CD4-positive, alpha-beta T cell treated with Interleukin-10 for 1 hour (primary cell): ENCODE data around the gene MAP4.
A peak's percentile ranks its signal among the peaks of the same experiment; 100 is the strongest.

Source experiments
- DNase-seq: peaks from one replicate; pipeline ENCODE4 v3.0.0-alpha.2; 2020

Gene MAP4

GRCh38 chr3:47961815-47962606, 54.2 kb downstream of the MAP4 start:
- peak; percentile 55 for DNase-seq

- no peak for DNase-seq
These were observed 55.2 kb downstream of the MAP4 start for GRCh38 chr3:47961036-47961435.

- no peak for DNase-seq
These were observed 59.7 kb downstream of the MAP4 start for GRCh38 chr3:47956521-47956920.

GRCh38 chr3:47954567-47954966, 61.6 kb downstream of the MAP4 start:
- no peak for DNase-seq

- DNase-seq: no peak
These were observed 65.6 kb downstream of the MAP4 start for GRCh38 chr3:47950453-47951169.

GRCh38 chr3:47949979-47950378, 66.2 kb downstream of the MAP4 start:
- DNase-seq: no peak

- DNase-seq: no peak
These were observed 76.0 kb downstream of the MAP4 start for GRCh38 chr3:47940232-47940631.

- no peak for DNase-seq
These were observed 83.8 kb downstream of the MAP4 start for GRCh38 chr3:47932421-47932820.

GRCh38 chr3:47930979-47931378, 85.2 kb downstream of the MAP4 start:
- no peak for DNase-seq

GRCh38 chr3:47916696-47917095, 99.5 kb downstream of the MAP4 start:
- DNase-seq: no peak

- DNase-seq: no peak
These were observed 100.0 kb downstream of the MAP4 start for GRCh38 chr3:47916201-47916600.

- DNase-seq: no peak
These were observed 104.2 kb downstream of the MAP4 start for GRCh38 chr3:47912006-47912504.

- no peak for DNase-seq
These were observed 105.3 kb downstream of the MAP4 start for GRCh38 chr3:47910777-47911440.

- DNase-seq: no peak
These were observed 106.0 kb downstream of the MAP4 start for GRCh38 chr3:47910233-47910632.

GRCh38 chr3:47909607-47910006, 106.6 kb downstream of the MAP4 start:
- no peak for DNase-seq

- DNase-seq: no peak
These were observed 107.5 kb downstream of the MAP4 start for GRCh38 chr3:47908744-47909143.

GRCh38 chr3:47907784-47908183, 108.4 kb downstream of the MAP4 start:
- no peak for DNase-seq

GRCh38 chr3:47902746-47903145, 113.5 kb downstream of the MAP4 start:
- DNase-seq: no peak

- DNase-seq: no peak
These were observed 114.9 kb downstream of the MAP4 start for GRCh38 chr3:47901280-47901833.

GRCh38 chr3:47899495-47900108, 116.6 kb downstream of the MAP4 start:
- no peak for DNase-seq

GRCh38 chr3:47897954-47898353, 118.3 kb downstream of the MAP4 start:
- DNase-seq: no peak

- DNase-seq: no peak
These were observed 119.5 kb downstream of the MAP4 start for GRCh38 chr3:47896736-47897135.

- DNase-seq: no peak
These were observed 121.0 kb downstream of the MAP4 start for GRCh38 chr3:47895241-47895640.
